Measurements from ENCODE around the gene SLC8A3.

The SLC8A3 gene

GRCh38 chr14:70029296-70030132, 159.2 kb downstream of the SLC8A3 start:
- DNase-seq (ENCODE audit: insufficient read length, low spot score) (no peak), FAIRE-seq (no peak)
- TF ChIP-seq POLR2A (IDR thresholded peaks at IDR 0.05; ENCODE audit: low read depth, low read length), result no peak

- DNase-seq (ENCODE audit: insufficient read length, low spot score) (peak; percentile 51), FAIRE-seq (no peak)
- no peak for TF ChIP-seq POLR2A (IDR thresholded peaks at IDR 0.05; ENCODE audit: low read depth, low read length)
Measured at GRCh38 chr14:70027785-70028428, 160.8 kb downstream of the SLC8A3 start.

- FAIRE-seq, result no peak
- no peak for TF ChIP-seq POLR2A (IDR thresholded peaks at IDR 0.05; ENCODE audit: low read depth, low read length)
Measured at GRCh38 chr14:70023871-70024270, 164.9 kb downstream of the SLC8A3 start.

GRCh38 chr14:70022771-70023445, 165.8 kb downstream of the SLC8A3 start:
- no peak for DNase-seq (ENCODE audit: insufficient read length, low spot score)
- no peak for FAIRE-seq
- no peak for TF ChIP-seq POLR2A (IDR thresholded peaks at IDR 0.05; ENCODE audit: low read depth, low read length)

More at GRCh38 chr14:70023871-70024270, 164.9 kb downstream of the SLC8A3 start:
- no peak for DNase-seq (ENCODE audit: insufficient read length, low spot score)

- no peak for DNase-seq (ENCODE audit: insufficient read length, low spot score)
- no peak for TF ChIP-seq POLR2A (IDR thresholded peaks at IDR 0.05; ENCODE audit: low read depth, low read length)
- FAIRE-seq, result no peak
Measured at GRCh38 chr14:70021548-70022220, 167.1 kb downstream of the SLC8A3 start.

GRCh38 chr14:70020352-70021170, 168.2 kb downstream of the SLC8A3 start:
- DNase-seq (ENCODE audit: insufficient read length, low spot score) (no peak), FAIRE-seq (no peak)
- no peak for TF ChIP-seq POLR2A (IDR thresholded peaks at IDR 0.05; ENCODE audit: low read depth, low read length)

- DNase-seq (ENCODE audit: insufficient read length, low spot score), result no peak
- no peak for FAIRE-seq
- no peak for TF ChIP-seq POLR2A (IDR thresholded peaks at IDR 0.05; ENCODE audit: low read depth, low read length)
Measured at GRCh38 chr14:70019695-70020094, 169.1 kb downstream of the SLC8A3 start.

- TF ChIP-seq POLR2A (IDR thresholded peaks at IDR 0.05; ENCODE audit: low read depth, low read length), result no peak
- DNase-seq (ENCODE audit: insufficient read length, low spot score), result no peak
- FAIRE-seq, result no peak
Measured at GRCh38 chr14:70018713-70019211, 170.0 kb downstream of the SLC8A3 start.

- DNase-seq (ENCODE audit: insufficient read length, low spot score) (no peak), FAIRE-seq (no peak)
- no peak for TF ChIP-seq POLR2A (IDR thresholded peaks at IDR 0.05; ENCODE audit: low read depth, low read length)
Measured at GRCh38 chr14:70018230-70018629, 170.5 kb downstream of the SLC8A3 start.

- FAIRE-seq (no peak), DNase-seq (ENCODE audit: insufficient read length, low spot score) (no peak)
- TF ChIP-seq POLR2A (IDR thresholded peaks at IDR 0.05; ENCODE audit: low read depth, low read length), result no peak
Measured at GRCh38 chr14:70014406-70015095, 174.2 kb downstream of the SLC8A3 start.

GRCh38 chr14:70013271-70013873, 175.4 kb downstream of the SLC8A3 start:
- peak; percentile 23 for DNase-seq (ENCODE audit: insufficient read length, low spot score)
- no peak for TF ChIP-seq POLR2A (IDR thresholded peaks at IDR 0.05; ENCODE audit: low read depth, low read length)
- FAIRE-seq, result no peak

GRCh38 chr14:70011708-70012107, 177.0 kb downstream of the SLC8A3 start:
- no peak for FAIRE-seq
- no peak for DNase-seq (ENCODE audit: insufficient read length, low spot score)
- TF ChIP-seq POLR2A (IDR thresholded peaks at IDR 0.05; ENCODE audit: low read depth, low read length), result no peak
